Measurements from ENCODE around the gene EYA2.

Gene EYA2

DNA sequence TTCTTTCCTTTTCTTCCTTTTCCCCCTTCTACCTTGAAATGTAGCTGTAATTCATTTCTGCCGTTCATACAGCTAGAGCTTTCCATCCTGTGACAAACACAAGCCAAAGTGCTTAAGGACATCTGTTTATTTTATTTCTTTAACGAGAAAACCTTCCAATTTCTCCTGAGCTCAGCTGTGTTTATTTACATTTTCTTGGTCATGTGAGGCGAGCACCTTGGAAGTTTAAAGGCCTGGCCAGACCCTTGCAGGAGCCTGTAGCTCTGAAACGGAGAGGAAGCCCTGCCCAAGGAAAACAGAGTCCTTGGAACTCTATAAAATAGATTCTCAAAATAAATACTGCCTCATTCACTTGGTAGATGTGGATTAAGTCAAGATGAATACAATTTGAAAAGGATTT lies 223.1 kb downstream of the EYA2 start:
- DNase-seq (ENCODE audit: insufficient read length), result no peak
- FAIRE-seq, result no peak
- TF ChIP-seq POLR2AphosphoS5 (IDR thresholded peaks at IDR 0.05; ENCODE audit: low read depth, low read length) (no peak), TAF1 (IDR thresholded peaks at IDR 0.05; ENCODE audit: borderline replicate concordance, low read depth, low read length) (no peak), POLR2A (IDR thresholded peaks at IDR 0.05; ENCODE audit: low read depth, low read length) (no peak)

DNA sequence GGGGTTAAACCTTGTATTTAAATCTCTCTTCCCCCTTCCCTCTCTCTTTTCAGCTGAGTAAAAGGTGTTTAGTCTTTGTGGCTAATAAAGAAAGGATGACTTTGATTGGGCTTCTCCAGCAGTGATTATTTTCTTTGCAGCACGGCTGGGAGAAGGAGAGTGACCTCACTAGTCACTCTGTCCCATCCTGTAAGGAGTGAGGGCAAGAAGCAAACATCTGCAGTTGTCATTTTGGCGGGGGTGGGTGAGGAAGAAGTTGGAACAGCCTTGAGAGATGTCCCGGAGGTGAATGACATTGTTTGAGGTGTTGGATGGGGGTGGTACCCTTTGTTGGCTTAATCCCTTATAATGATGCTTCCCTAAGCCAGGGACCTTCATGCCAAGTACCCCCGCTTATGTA lies 223.6 kb downstream of the EYA2 start:
- TF ChIP-seq POLR2AphosphoS5 (IDR thresholded peaks at IDR 0.05; ENCODE audit: low read depth, low read length) (no peak), TAF1 (IDR thresholded peaks at IDR 0.05; ENCODE audit: borderline replicate concordance, low read depth, low read length) (no peak)
- DNase-seq (ENCODE audit: insufficient read length) (no peak), FAIRE-seq (no peak)

DNA sequence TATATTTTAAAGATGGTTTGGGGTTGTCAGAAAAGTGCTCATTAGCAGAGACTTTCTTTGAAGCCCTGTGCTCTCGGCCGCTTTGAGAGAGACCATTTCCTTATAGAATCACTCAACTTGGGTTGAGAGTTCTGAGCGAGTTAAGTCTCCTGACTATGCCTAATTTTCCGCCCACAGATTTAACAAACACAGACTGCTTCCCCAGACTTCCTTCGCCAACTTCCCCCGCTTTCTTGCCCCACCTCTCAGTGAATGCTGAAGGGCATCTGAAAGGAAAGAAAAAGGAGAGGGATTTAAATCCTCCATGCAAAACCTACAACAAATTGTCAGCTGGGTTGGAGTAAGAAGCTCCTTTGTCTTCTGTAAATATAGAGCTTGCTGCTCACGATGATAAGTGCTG lies 224.0 kb downstream of the EYA2 start:
- DNase-seq (ENCODE audit: insufficient read length) (no peak), FAIRE-seq (no peak)
- TF ChIP-seq POLR2AphosphoS5 (IDR thresholded peaks at IDR 0.05; ENCODE audit: low read depth, low read length) (no peak), TAF1 (IDR thresholded peaks at IDR 0.05; ENCODE audit: borderline replicate concordance, low read depth, low read length) (no peak), POLR2A (IDR thresholded peaks at IDR 0.05; ENCODE audit: low read depth, low read length) (no peak)

DNA sequence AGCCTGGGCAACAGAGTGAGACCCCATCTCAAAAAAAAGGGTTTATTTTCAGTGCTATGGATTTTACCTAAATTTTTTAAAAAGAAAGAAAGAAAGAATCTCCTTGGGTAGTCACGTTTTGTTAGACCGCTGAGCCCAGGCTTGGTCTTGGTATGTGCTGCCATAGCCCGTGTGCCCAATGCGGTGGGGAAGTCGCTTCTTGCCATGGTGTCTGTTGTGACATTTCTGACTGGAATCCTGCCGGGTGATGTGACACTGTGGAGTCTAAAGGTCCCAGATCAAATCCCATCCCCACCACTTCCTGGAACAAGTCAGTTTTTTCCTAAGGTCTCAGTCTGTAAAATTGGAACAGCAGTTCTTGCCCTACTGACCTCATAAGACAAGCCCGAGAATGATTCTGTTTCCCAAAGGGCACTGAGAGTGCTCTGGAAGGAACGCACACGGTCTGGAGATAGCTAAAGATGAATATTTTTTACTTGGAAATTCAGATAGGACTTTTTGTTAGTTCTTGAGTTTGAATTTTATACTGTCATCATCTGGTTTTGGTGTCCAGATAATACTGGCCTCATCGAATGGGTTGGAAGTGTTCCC lies 225.8 kb downstream of the EYA2 start:
- no peak for TF ChIP-seq TAF1 (IDR thresholded peaks at IDR 0.05; ENCODE audit: borderline replicate concordance, low read depth, low read length)
- no peak for TF ChIP-seq POLR2AphosphoS5 (IDR thresholded peaks at IDR 0.05; ENCODE audit: low read depth, low read length)
- no peak for TF ChIP-seq POLR2A (IDR thresholded peaks at IDR 0.05; ENCODE audit: low read depth, low read length)
- DNase-seq (ENCODE audit: insufficient read length) (no peak), FAIRE-seq (no peak)

DNA sequence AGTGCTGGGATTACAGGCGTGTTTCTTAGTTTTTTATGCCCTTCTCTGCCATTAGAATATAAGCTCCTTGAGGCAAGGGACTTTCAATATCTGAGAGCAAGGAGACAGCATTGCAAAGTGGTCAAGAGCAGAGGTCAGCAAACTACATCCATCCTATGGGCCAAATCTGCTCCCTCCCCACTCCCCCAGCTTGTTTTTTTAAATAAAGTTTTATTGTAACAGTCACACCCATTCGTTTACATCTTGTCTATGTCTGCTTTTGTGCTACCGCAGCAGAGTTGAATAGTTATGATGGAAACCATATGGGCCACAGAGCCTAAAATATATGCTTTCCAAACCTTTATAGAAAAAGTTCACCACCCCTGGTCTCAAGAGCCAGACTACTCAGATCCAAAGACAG lies 227.9 kb downstream of the EYA2 start:
- no peak for DNase-seq (ENCODE audit: insufficient read length)
- FAIRE-seq, result no peak
- no peak for TF ChIP-seq POLR2AphosphoS5 (IDR thresholded peaks at IDR 0.05; ENCODE audit: low read depth, low read length)
- no peak for TF ChIP-seq POLR2A (IDR thresholded peaks at IDR 0.05; ENCODE audit: low read depth, low read length)
- TF ChIP-seq TAF1 (IDR thresholded peaks at IDR 0.05; ENCODE audit: borderline replicate concordance, low read depth, low read length), result no peak

DNA sequence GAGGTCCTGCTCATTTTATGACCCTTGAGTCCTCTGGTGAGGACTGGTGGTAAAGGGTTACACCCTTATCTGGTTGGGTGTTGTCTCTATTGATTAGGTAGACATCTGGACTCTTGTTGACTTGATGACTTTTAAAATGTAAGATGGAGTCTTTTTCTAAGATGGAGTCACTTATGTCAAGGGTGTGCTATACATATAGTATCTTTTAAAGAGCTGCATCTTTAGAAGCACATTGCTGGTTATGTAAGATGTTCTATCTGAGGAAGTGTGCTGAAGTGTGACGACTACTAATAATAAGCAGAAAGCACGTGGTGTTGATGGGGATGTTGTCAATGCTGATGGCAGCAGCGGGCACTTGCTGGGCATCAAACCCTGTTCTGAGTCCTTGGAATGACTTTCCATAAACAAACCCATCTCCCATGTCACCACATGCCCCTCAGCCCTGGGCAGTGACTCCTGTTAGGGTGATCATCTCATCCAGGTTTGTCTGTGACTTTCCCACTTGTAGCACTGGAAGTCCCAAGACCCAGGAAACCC lies 229.6 kb downstream of the EYA2 start:
- no peak for DNase-seq (ENCODE audit: insufficient read length)
- TF ChIP-seq TAF1 (IDR thresholded peaks at IDR 0.05; ENCODE audit: borderline replicate concordance, low read depth, low read length), result no peak
- no peak for TF ChIP-seq POLR2A (IDR thresholded peaks at IDR 0.05; ENCODE audit: low read depth, low read length)
- FAIRE-seq, result no peak

GRCh38 chr20:47125508-47125757 lies 230.8 kb downstream of the EYA2 start:
- DNase-seq (ENCODE audit: insufficient read length) (no peak), FAIRE-seq (no peak)
- TF ChIP-seq POLR2AphosphoS5 (IDR thresholded peaks at IDR 0.05; ENCODE audit: low read depth, low read length), result no peak
- no peak for TF ChIP-seq TAF1 (IDR thresholded peaks at IDR 0.05; ENCODE audit: borderline replicate concordance, low read depth, low read length)
- no peak for TF ChIP-seq POLR2A (IDR thresholded peaks at IDR 0.05; ENCODE audit: low read depth, low read length)

- DNase-seq (ENCODE audit: insufficient read length) (no peak), FAIRE-seq (no peak)
- no peak for TF ChIP-seq POLR2A (IDR thresholded peaks at IDR 0.05; ENCODE audit: low read depth, low read length)
These were observed 231.3 kb downstream of the EYA2 start for GRCh38 chr20:47125758-47126591.

DNA sequence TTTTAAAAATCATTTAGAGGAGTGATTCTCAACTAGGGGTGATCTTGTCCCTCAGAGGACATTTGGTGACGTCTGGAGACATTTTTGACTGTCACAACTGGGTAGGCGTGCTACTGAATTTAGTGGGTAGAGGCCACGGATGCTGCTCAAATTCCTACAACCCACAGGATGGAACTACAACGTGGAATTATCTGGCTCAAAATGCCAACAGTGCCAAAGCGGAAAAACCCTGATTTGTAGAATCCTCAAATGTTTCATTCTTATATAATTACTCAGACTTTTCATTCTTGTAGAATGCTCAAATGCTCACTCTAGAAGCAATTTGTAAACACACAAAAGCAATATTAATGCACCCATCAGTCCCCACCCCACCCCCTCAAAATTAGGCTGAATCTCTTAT lies 232.1 kb downstream of the EYA2 start:
- no peak for DNase-seq (ENCODE audit: insufficient read length)
- TF ChIP-seq POLR2AphosphoS5 (IDR thresholded peaks at IDR 0.05; ENCODE audit: low read depth, low read length) (no peak), POLR2A (IDR thresholded peaks at IDR 0.05; ENCODE audit: low read depth, low read length) (no peak), TAF1 (IDR thresholded peaks at IDR 0.05; ENCODE audit: borderline replicate concordance, low read depth, low read length) (no peak)
- no peak for FAIRE-seq

DNA sequence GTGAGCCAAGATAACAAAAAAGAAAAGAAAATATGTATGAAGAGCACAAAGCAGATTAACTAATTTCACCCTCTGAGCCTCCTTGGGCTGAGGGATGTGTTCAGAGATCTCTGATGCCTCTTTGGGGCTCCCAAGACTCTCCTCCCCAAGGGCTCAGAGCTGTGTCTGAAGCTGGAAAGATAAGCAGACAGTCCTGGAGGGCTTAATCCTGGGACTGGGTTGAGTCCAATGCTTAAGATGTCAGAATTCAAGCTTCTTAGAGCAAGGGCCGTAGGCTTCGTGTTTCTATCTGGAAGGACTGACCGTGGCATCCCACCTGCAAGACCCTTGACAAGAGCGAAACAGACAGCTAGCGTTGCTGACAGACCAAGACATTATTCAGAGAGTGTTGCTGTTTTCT lies 232.9 kb downstream of the EYA2 start:
- no peak for TF ChIP-seq POLR2AphosphoS5 (IDR thresholded peaks at IDR 0.05; ENCODE audit: low read depth, low read length)
- TF ChIP-seq TAF1 (IDR thresholded peaks at IDR 0.05; ENCODE audit: borderline replicate concordance, low read depth, low read length), result no peak
- FAIRE-seq (no peak), DNase-seq (ENCODE audit: insufficient read length) (no peak)

GRCh38 chr20:47127999-47128398 lies 233.4 kb downstream of the EYA2 start:
- no peak for DNase-seq (ENCODE audit: insufficient read length)
- TF ChIP-seq TAF1 (IDR thresholded peaks at IDR 0.05; ENCODE audit: borderline replicate concordance, low read depth, low read length), result no peak
- TF ChIP-seq POLR2A (IDR thresholded peaks at IDR 0.05; ENCODE audit: low read depth, low read length), result no peak
- no peak for TF ChIP-seq POLR2AphosphoS5 (IDR thresholded peaks at IDR 0.05; ENCODE audit: low read depth, low read length)
- FAIRE-seq, result no peak

DNA sequence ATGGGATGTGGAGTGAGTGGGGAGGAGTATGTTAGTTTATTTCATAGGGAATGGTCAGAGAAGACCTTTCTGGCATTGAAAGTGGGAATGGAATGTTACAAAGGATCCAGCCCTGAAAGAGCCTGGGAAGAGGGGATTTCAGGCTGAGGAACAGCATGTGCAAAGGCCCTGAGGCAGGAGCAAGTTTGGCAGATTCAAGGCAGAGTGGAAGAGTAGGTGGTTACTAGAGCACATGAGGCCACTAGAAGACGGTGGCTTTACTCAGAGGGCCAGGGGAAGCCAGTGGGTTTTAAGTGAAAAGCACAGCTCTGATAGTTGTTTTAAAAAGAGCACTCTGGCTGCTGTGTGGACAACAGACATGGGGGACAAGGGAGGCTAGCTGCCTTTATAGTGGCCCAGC lies 234.7 kb downstream of the EYA2 start:
- no peak for FAIRE-seq
- DNase-seq (ENCODE audit: insufficient read length), result no peak
- no peak for TF ChIP-seq POLR2AphosphoS5 (IDR thresholded peaks at IDR 0.05; ENCODE audit: low read depth, low read length)
- no peak for TF ChIP-seq POLR2A (IDR thresholded peaks at IDR 0.05; ENCODE audit: low read depth, low read length)
- TF ChIP-seq TAF1 (IDR thresholded peaks at IDR 0.05; ENCODE audit: borderline replicate concordance, low read depth, low read length), result no peak
